ENCODE results near the gene ALOX5AP. TPM values are rescaled to one million over a fixed set of nuclear protein-coding genes. Genes with fewer than 3 reads are reported as not detected.

ALOX5AP gene
- total and polyA plus RNA-seq, 10 of the 15 experiments (the other 5 are each of a cell fraction or from before 2014, with no cell fraction given): 45.9 to 426 (median 109) TPM

GRCh38 chr13:30797847-30798535 is 62.6 kb downstream of the ALOX5AP start:
- DNase-seq (ENCODE audit: low read depth, low spot score): no peak
- H3K9me3 ChIP-seq (replicated peaks; ENCODE audit: control insufficient read depth, insufficient read depth, low read length): no peaks in the 10 kb centered on the region
- ChIA-PET CTCF (interaction anchor here (0.6 to 2.1 kb wide), 10 partner anchors 9 to 130 kb away, joined by 3 to 6 read pairs (median 3); no protein-coding TSS in a partner anchor), POLR2A (interaction anchor here (0.6 to 2.5 kb wide), 6 partner anchors 11 to 197 kb away, joined by 3 to 14 read pairs (median 3); no protein-coding TSS in a partner anchor), RAD21 (ENCODE audit: unreplicated experiment) (interaction anchor here (0.9 to 7.0 kb wide), 10 partner anchors 8 to 653 kb away, joined by 3 to 66 read pairs (median 5); partner anchors contain the start of gene ALOX5AP), SMC1A (ENCODE audit: uncharacterized antibody, unreplicated experiment) (interaction anchor here (0.8 to 4.5 kb wide), 14 partner anchors 19 to 247 kb away, joined by 3 to 51 read pairs (median 7); partner anchors contain the start of gene USPL1)
- peaks cover 11% of the 10 kb centered on the region for H3K4me1 ChIP-seq (ENCODE audit: control insufficient read depth, insufficient read depth, low read length)
- no peaks in the 10 kb centered on the region for H4K20me1 ChIP-seq (ENCODE audit: control insufficient read depth, insufficient read depth)
- no peak overlapping the region for H3K9ac ChIP-seq (ENCODE audit: control insufficient read depth, insufficient read depth, low read length)
- no peak overlapping the region for H3K4me2 ChIP-seq (ENCODE audit: control insufficient read depth, insufficient read depth)
- no peaks in the 10 kb centered on the region for H3K79me2 ChIP-seq (ENCODE audit: control insufficient read depth, insufficient read depth, low read length)
- H3K27me3 ChIP-seq (replicated peaks in 1 of 2; ENCODE audit: control insufficient read depth in 2 of 2, insufficient read depth in 2 of 2, low read length in 1 of 2): no peaks in the 10 kb centered on the region
- H3K36me3 ChIP-seq (ENCODE audit: control insufficient read depth in 2 of 2, insufficient read depth in 2 of 2, low read length in 1 of 2): no peaks in the 10 kb centered on the region
- no peak for TF ChIP-seq POLR2A (IDR thresholded peaks at IDR 0.05; ENCODE audit: low read depth, low read length)
- no peak for TF ChIP-seq ZNF384 (IDR thresholded peaks at IDR 0.05; ENCODE audit: borderline replicate concordance, low read depth, low read length)
- TF ChIP-seq ZNF217 (IDR thresholded peaks at IDR 0.05): no peak
- TF ChIP-seq PAX5 (IDR thresholded peaks at IDR 0.05; ENCODE audit: borderline replicate concordance, low read depth, low read length): no peak
- TF ChIP-seq ZBTB11 (CRISPR knock-in tag; IDR thresholded peaks at IDR 0.05): no peak
- 65% methylated on average over 13 of the region's 13 CpGs for WGBS (ENCODE audit: insufficient coverage, insufficient replicate concordance, low lambda C conversion rate, missing lambda C conversion rate)
- FAIRE-seq: no peak
- no peak overlapping the region for H3K27ac ChIP-seq (ENCODE audit: control insufficient read depth, insufficient read depth)
- H2AFZ ChIP-seq (ENCODE audit: control insufficient read depth, low read depth, low read length): no peak overlapping the region
- intact Hi-C loops (cut with micrococcal nuclease; ENCODE audit: unreplicated experiment) (loop anchor here (2.0 kb wide), 1 partner anchor 53 kb away; no protein-coding TSS in a partner anchor), in situ Hi-C loops (cut with MboI) (loop anchor here (5.0 kb wide), 1 partner anchor 116 kb away; no protein-coding TSS in a partner anchor)
- no peak for ATAC-seq
- no TSS peak for BruUV-seq (replicated peaks)
- H3K4me3 ChIP-seq: no peak overlapping the region

Data from GM12878 (cell line).